Vagina (tissue), 2 donors: Measurements from ENCODE around the gene ARMC9. TPM values are rescaled to one million over a fixed set of nuclear protein-coding genes. Genes with fewer than 3 reads are reported as not detected.
A peak's percentile ranks its signal among the peaks of the same experiment; 100 is the strongest.

ENCODE experiments used
- DNase-seq, 2 donors: peaks; one replicate each; pipeline ENCODE4 v3.0.0-alpha.2; 2017; ENCODE audit errors: extremely low spot score in 2 of 2
- H3K27ac ChIP-seq: fragments of 200-600 bp; sonication (generic); one replicate; pipeline ENCODE4 v1.5.1; 2019
- H3K27me3 ChIP-seq: fragments of 200-600 bp; sonication (generic); one replicate; pipeline ENCODE4 v1.5.1; 2019
- H3K36me3 ChIP-seq, 2 donors: fragments of 200-600 bp; sonication (generic); one replicate each; pipeline ENCODE4 v1.5.1; 2017 to 2019
- H3K4me1 ChIP-seq: fragments of 200-600 bp; sonication (generic); one replicate; pipeline ENCODE4 v1.5.1; 2019
- H3K4me3 ChIP-seq, 2 donors: fragments of 200-600 bp; sonication (generic); 1 replicate in 1 of 2; 2 replicates in 1 of 2; pipeline ENCODE4 v1.5.1; 2016 to 2019
- H3K9me3 ChIP-seq: fragments of 200-600 bp; sonication (generic); one replicate; pipeline ENCODE4 v1.5.1; 2019
- POLR2A ChIP-seq, 2 donors: fragments of 450-650 bp; IDR thresholded peaks; one replicate each; pipeline ENCODE4 v1.6.1; 2017; ENCODE audit warnings: antibody characterized with exemption in 2 of 2, mild to moderate bottlenecking in 2 of 2, moderate library complexity in 2 of 2
- POLR2AphosphoS5 ChIP-seq, 2 donors: sonication (generic); formaldehyde crosslinking; IDR thresholded peaks; one replicate each; pipeline ENCODE4 v1.9.0; 2017; ENCODE audit warnings: antibody characterized with exemption in 2 of 2, mild to moderate bottlenecking in 2 of 2, low read depth in 1 of 2; ENCODE audit not compliant: insufficient read depth in 1 of 2
- intact Hi-C: fragments of 100-400 bp; cut with DNase I; formaldehyde crosslinking; loops from one replicate; pipeline ENCODE4 v1.15.1; 2023
- total RNA-seq: library from RNA; depleted of rRNA; stranded (reverse); fragments of >200 nt; gene quantifications from one replicate; pipeline ENCODE4 v1.2.3, GENCODE V29; 2016
- TF ChIP-seq, protein P1 (sequence below), 3 experiments: fragments of 450-650 bp in 2 of 3; fragments of 200-600 bp in 1 of 3; sonication (generic) in 1 of 3; IDR thresholded peaks; one replicate each; pipeline ENCODE4 v1.5.1; 2017 to 2019; ENCODE audit warnings: antibody characterized with exemption in 3 of 3, mild to moderate bottlenecking in 2 of 3, moderate library complexity in 2 of 3

Gene ARMC9
- total RNA-seq, 1 donor from 2014 or later = 16.0 TPM

DNA sequence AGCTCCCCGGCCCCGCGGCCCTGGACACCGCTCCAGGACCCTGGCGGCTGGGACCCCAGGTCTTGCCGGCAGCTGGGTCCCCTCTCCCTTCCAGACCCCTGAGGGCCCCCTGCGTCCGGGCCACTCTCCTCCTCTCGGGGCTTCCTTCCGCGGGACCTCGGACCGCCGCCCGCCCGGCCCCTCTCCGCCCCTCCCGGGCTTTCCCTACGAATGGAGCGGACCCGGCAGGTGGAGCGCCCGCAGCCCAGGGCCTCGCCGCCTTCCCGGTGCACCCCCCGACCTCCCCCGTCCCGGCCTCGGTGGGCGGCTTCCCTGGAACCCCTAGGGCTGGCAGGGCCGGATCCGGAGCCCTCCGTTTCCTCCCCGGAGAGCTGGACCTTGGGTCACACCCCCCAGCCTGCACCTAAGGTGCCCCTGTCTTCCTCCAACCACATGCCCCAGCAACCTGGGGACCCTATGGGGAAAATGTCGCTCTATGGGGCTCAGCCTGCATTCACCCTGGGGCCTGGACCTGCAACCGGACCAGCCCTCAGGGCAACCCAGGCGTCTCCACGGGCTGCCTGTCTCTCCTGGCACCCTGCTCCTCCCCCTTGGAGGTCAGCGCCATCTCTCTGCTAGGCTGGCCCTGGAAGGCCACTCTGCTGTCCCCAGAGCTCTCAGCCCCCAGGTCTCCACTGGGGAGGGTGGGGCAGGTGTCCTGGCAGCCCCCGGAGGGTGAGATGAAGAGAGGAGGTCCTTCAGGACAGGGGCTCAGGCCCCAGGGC lies 197.8 kb downstream of the ARMC9 start:
- peaks cover 16% of the 10 kb centered on the region for H3K4me1 ChIP-seq
- no peak overlapping the region for H3K27ac ChIP-seq
- H3K36me3 ChIP-seq = no peaks in the 10 kb centered on the region
- H3K9me3 ChIP-seq = no peaks in the 10 kb centered on the region
- no peak for TF ChIP-seq POLR2AphosphoS5 (IDR thresholded peaks at IDR 0.05; ENCODE audit: insufficient read depth in 1 of 2, low read depth in 1 of 2)
- TF ChIP-seq POLR2A (IDR thresholded peaks at IDR 0.05) = no peak
- TF ChIP-seq, protein P1, sequence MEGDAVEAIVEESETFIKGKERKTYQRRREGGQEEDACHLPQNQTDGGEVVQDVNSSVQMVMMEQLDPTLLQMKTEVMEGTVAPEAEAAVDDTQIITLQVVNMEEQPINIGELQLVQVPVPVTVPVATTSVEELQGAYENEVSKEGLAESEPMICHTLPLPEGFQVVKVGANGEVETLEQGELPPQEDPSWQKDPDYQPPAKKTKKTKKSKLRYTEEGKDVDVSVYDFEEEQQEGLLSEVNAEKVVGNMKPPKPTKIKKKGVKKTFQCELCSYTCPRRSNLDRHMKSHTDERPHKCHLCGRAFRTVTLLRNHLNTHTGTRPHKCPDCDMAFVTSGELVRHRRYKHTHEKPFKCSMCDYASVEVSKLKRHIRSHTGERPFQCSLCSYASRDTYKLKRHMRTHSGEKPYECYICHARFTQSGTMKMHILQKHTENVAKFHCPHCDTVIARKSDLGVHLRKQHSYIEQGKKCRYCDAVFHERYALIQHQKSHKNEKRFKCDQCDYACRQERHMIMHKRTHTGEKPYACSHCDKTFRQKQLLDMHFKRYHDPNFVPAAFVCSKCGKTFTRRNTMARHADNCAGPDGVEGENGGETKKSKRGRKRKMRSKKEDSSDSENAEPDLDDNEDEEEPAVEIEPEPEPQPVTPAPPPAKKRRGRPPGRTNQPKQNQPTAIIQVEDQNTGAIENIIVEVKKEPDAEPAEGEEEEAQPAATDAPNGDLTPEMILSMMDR (IDR thresholded peaks at IDR 0.05) = no peak
- peak overlapping the region; percentile 37 to 57 for H3K4me3 ChIP-seq
- H3K27me3 ChIP-seq = peaks cover 4% of the 10 kb centered on the region
- intact Hi-C loops = loop anchor here (10.0 kb wide), 1 partner anchor 171 kb away; no protein-coding TSS in a partner anchor
- DNase-seq = no peak

DNA sequence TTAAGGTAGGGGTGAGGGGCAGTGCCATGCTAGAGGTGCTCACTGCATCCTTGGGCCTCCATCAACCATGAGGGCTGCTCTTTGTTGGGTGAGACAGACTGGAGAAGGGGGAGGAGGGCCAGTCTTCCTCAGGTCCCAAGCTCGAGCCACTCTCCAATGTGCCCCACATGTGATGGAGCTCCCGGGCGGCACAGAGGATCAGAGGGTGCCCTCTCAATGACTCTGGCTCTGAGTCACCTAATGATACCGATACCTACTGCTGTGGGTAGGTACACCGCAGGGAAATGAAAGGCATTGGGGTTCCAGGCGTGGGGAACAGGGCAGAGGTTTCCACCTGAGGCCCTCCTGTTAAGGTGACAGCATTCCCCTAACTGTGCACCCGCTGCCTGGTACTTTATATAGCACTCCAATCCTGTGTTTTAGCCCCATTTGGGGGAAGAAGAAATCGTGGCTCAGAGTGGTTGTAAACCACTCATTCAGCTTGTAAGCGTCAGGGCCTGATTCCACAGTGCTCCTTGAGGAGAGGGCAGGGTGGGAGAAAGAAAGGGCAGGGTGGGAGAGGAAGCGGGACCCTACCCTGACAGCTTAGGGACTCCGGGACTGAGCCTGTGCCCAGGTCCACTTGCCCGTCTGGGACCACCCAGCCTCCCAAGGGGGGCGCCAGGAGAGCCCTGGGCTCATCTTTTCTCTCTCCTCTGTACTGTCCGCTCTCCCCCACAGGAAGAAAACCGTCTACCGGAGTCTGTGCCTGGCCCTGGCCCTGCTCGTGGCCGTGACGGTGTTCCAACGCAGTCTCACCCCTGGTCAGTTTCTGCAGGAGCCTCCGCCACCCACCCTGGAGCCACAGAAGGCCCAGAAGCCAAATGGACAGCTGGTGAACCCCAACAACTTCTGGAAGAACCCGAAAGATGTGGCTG lies 198.8 kb downstream of the ARMC9 start:
- TF ChIP-seq POLR2A (IDR thresholded peaks at IDR 0.05) (no peak), POLR2AphosphoS5 (IDR thresholded peaks at IDR 0.05; ENCODE audit: insufficient read depth in 1 of 2, low read depth in 1 of 2) (no peak)
- TF ChIP-seq, protein P1 (IDR thresholded peaks at IDR 0.05) = no peak
- no peak for DNase-seq
- no peaks in the 10 kb centered on the region for H3K36me3 ChIP-seq
- H3K9me3 ChIP-seq = no peaks in the 10 kb centered on the region
- H3K4me1 ChIP-seq = peaks cover 16% of the 10 kb centered on the region
- H3K4me3 ChIP-seq = no peak overlapping the region
- no peak overlapping the region for H3K27ac ChIP-seq
- intact Hi-C loops = loop anchor here (10.0 kb wide), 1 partner anchor 172 kb away; no protein-coding TSS in a partner anchor
- peaks cover 4% of the 10 kb centered on the region for H3K27me3 ChIP-seq

GRCh38 chr2:231397928-231398294 lies 199.5 kb downstream of the ARMC9 start:
- H3K36me3 ChIP-seq = no peaks in the 10 kb centered on the region
- H3K27me3 ChIP-seq = peaks cover 4% of the 10 kb centered on the region
- peaks cover 16% of the 10 kb centered on the region for H3K4me1 ChIP-seq
- intact Hi-C loops = loop anchor here (10.0 kb wide), 1 partner anchor 173 kb away; no protein-coding TSS in a partner anchor
- no peak overlapping the region for H3K4me3 ChIP-seq
- TF ChIP-seq, protein P1 (IDR thresholded peaks at IDR 0.05) = no peak
- TF ChIP-seq POLR2A (IDR thresholded peaks at IDR 0.05) = no peak
- TF ChIP-seq POLR2AphosphoS5 (IDR thresholded peaks at IDR 0.05; ENCODE audit: insufficient read depth in 1 of 2, low read depth in 1 of 2) = no peak
- H3K27ac ChIP-seq = no peak overlapping the region
- DNase-seq = no peak
- no peaks in the 10 kb centered on the region for H3K9me3 ChIP-seq

- no peak overlapping the region for H3K4me3 ChIP-seq
- no peaks in the 10 kb centered on the region for H3K9me3 ChIP-seq
- H3K27ac ChIP-seq = no peak overlapping the region
- intact Hi-C loops = loop anchor here (10.0 kb wide), 1 partner anchor 174 kb away; no protein-coding TSS in a partner anchor
- H3K4me1 ChIP-seq = peaks cover 16% of the 10 kb centered on the region
- peaks cover 4% of the 10 kb centered on the region for H3K27me3 ChIP-seq
- H3K36me3 ChIP-seq = no peaks in the 10 kb centered on the region
- DNase-seq = peak in 1 of 2 donors; percentile 84
- TF ChIP-seq POLR2AphosphoS5 (IDR thresholded peaks at IDR 0.05; ENCODE audit: insufficient read depth in 1 of 2, low read depth in 1 of 2) (no peak), POLR2A (IDR thresholded peaks at IDR 0.05) (no peak)
- TF ChIP-seq, protein P1 (IDR thresholded peaks at IDR 0.05) = no peak
Measured at GRCh38 chr2:231398585-231398984, 200.2 kb downstream of the ARMC9 start.
